ENCODE results near the gene PLP1. TPM values are rescaled to one million over a fixed set of nuclear protein-coding genes. Genes with fewer than 3 reads are reported as not detected.

The PLP1 gene
- total RNA-seq, 1 experiment from 2014 or later: not detected

DNA sequence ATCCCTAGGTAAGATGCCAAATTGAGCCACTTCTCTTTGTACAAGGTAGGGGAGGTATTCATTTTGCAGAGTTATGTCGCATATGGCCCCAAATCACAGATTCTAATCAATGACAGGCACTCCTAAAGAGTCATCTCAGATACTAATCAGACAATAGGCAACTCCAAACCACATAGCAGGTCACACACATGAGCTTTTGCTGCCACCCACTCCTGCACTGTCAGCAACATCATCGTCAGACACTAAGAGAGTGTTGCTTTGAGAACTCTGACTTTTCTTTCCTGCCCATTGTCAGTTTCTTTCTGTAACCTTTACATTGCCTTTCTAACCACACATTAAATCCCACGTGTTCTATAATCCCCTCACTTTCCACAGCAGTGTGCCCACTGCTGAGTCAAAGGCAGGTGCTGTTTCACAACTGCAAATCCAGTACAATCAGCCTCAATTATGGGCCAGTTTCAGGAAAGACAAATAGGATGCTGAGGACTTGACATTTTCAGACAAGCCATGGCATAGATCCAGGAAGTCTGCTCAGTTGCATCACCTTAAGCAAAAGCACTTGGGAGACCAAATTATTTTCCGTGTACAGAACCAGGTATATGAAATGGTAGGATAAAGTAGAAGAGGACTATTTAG, 42.4 kb upstream of the PLP1 start:
- Histone ChIP-seq H3F3A (ENCODE audit: insufficient read depth, low read depth) (no peaks in the 10 kb centered on the region), H3K9me3 (ENCODE audit: insufficient read depth, low read depth) (no peaks in the 10 kb centered on the region), H3K27ac (no peak overlapping the region), H4K20me1 (ENCODE audit: insufficient read depth) (no peaks in the 10 kb centered on the region), H3K4me1 (replicated peaks; ENCODE audit: insufficient read depth) (no peaks in the 10 kb centered on the region), H3K4me2 (no peak overlapping the region), H3K27me3 (ENCODE audit: insufficient read depth, low read depth) (no peaks in the 10 kb centered on the region), H3K79me2 (ENCODE audit: low read depth) (no peaks in the 10 kb centered on the region), H2AFZ (no peak overlapping the region), H3K9me2 (ENCODE audit: insufficient read depth) (no peaks in the 10 kb centered on the region), H3K4me3 (no peak overlapping the region), H3K36me3 (ENCODE audit: low read depth) (no peaks in the 10 kb centered on the region)
- ChIA-PET POLR2A (ENCODE audit: unreplicated experiment) (no interaction called here), CTCF (no interaction called here)
- TF ChIP-seq, protein P1, sequence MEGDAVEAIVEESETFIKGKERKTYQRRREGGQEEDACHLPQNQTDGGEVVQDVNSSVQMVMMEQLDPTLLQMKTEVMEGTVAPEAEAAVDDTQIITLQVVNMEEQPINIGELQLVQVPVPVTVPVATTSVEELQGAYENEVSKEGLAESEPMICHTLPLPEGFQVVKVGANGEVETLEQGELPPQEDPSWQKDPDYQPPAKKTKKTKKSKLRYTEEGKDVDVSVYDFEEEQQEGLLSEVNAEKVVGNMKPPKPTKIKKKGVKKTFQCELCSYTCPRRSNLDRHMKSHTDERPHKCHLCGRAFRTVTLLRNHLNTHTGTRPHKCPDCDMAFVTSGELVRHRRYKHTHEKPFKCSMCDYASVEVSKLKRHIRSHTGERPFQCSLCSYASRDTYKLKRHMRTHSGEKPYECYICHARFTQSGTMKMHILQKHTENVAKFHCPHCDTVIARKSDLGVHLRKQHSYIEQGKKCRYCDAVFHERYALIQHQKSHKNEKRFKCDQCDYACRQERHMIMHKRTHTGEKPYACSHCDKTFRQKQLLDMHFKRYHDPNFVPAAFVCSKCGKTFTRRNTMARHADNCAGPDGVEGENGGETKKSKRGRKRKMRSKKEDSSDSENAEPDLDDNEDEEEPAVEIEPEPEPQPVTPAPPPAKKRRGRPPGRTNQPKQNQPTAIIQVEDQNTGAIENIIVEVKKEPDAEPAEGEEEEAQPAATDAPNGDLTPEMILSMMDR (conservative IDR thresholded peaks at IDR 0.05): no peak
- no peak for TF ChIP-seq EZH2 (IDR thresholded peaks at IDR 0.05; ENCODE audit: low read depth)
- intact Hi-C loops (cut with micrococcal nuclease; ENCODE audit: unreplicated experiment): no loop called here
- no TSS peak for BruUV-seq (replicated peaks)
- no peak for DNase-seq

- TF ChIP-seq, protein P1 (conservative IDR thresholded peaks at IDR 0.05): no peak
- POLR2A ChIA-PET (ENCODE audit: unreplicated experiment): no interaction called here
These were observed 38.9 kb upstream of the PLP1 start for GRCh38 chrX:103737696-103738095.

DNA sequence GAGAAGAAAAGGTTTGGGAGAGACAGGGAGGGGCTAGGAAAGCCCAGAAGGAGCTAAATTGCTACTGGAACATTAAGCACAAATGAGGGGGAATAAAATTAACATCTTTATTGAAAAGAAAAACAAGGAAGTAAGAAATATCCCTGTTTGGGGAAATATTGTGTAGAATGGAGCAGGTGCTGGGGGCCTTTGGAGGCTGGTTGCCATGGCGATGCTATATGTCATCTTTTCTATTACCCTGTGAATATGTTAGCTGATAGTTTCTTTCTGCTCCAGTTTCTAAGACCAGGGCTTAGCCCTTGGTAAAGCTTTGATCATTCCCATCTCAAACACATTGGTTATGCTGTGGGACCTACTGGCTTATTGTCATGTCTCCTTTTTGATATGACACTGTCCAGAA, 37.2 kb upstream of the PLP1 start:
- Histone ChIP-seq H3K4me2 (no peak overlapping the region), H3K79me2 (ENCODE audit: low read depth) (no peaks in the 10 kb centered on the region), H3K4me1 (replicated peaks; ENCODE audit: insufficient read depth) (no peaks in the 10 kb centered on the region), H4K20me1 (ENCODE audit: insufficient read depth) (no peaks in the 10 kb centered on the region), H3K27me3 (ENCODE audit: insufficient read depth, low read depth) (no peaks in the 10 kb centered on the region), H3F3A (ENCODE audit: insufficient read depth, low read depth) (no peaks in the 10 kb centered on the region), H3K9me3 (ENCODE audit: insufficient read depth, low read depth) (no peaks in the 10 kb centered on the region), H3K4me3 (no peak overlapping the region), H2AFZ (no peak overlapping the region), H3K36me3 (ENCODE audit: low read depth) (no peaks in the 10 kb centered on the region), H3K27ac (no peak overlapping the region), H3K9me2 (ENCODE audit: insufficient read depth) (no peaks in the 10 kb centered on the region)
- ChIA-PET POLR2A (ENCODE audit: unreplicated experiment) (no interaction called here), CTCF (no interaction called here)
- no TSS peak for BruUV-seq (replicated peaks)
- TF ChIP-seq, protein P1 (conservative IDR thresholded peaks at IDR 0.05): no peak
- TF ChIP-seq EZH2 (IDR thresholded peaks at IDR 0.05; ENCODE audit: low read depth): no peak
- intact Hi-C loops (cut with micrococcal nuclease; ENCODE audit: unreplicated experiment): no loop called here
- DNase-seq: no peak

More at GRCh38 chrX:103737696-103738095, 38.9 kb upstream of the PLP1 start:
- no peak overlapping the region for H2AFZ ChIP-seq
- no peak overlapping the region for H3K4me2 ChIP-seq
- no peak overlapping the region for H3K4me3 ChIP-seq
- H3K27ac ChIP-seq: no peak overlapping the region
- no peaks in the 10 kb centered on the region for H3K79me2 ChIP-seq (ENCODE audit: low read depth)
- CTCF ChIA-PET: interaction anchor here (0.5 kb wide), 1 partner anchor 49 kb away, joined by 4 read pairs; no protein-coding TSS in a partner anchor
- H3K9me2 ChIP-seq (ENCODE audit: insufficient read depth): no peaks in the 10 kb centered on the region
- no peaks in the 10 kb centered on the region for H4K20me1 ChIP-seq (ENCODE audit: insufficient read depth)
- no peaks in the 10 kb centered on the region for H3K4me1 ChIP-seq (replicated peaks; ENCODE audit: insufficient read depth)
- no peaks in the 10 kb centered on the region for H3F3A ChIP-seq (ENCODE audit: insufficient read depth, low read depth)
- no TSS peak for BruUV-seq (replicated peaks)
- H3K9me3 ChIP-seq (ENCODE audit: insufficient read depth, low read depth): no peaks in the 10 kb centered on the region
- no peaks in the 10 kb centered on the region for H3K27me3 ChIP-seq (ENCODE audit: insufficient read depth, low read depth)
- intact Hi-C loops (cut with micrococcal nuclease; ENCODE audit: unreplicated experiment): no loop called here
- DNase-seq: no peak
- H3K36me3 ChIP-seq (ENCODE audit: low read depth): no peaks in the 10 kb centered on the region
